Measurements from ENCODE around the gene NGEF.
A peak's percentile ranks its signal among the peaks of the same experiment; 100 is the strongest.
"Not testable (repeated sequence)": the region's sequence is repeated elsewhere in the genome, so short reads cannot be mapped to it uniquely, and the experiment has no call there.

The NGEF gene

GRCh38 chr2:233021771-233022170 lies 8.7 kb upstream of the NGEF start:
- Histone ChIP-seq H3K27ac (ENCODE audit: low read depth, low read length) (no peak overlapping the region), H3K79me2 (ENCODE audit: control insufficient read depth, insufficient read depth, low read length, poor library complexity) (peaks cover 2% of the 10 kb centered on the region), H3K79me1 (ENCODE audit: low read length) (no peaks in the 10 kb centered on the region), H2AK5ac (ENCODE audit: low read length) (no peak overlapping the region), H4K91ac (ENCODE audit: low read depth, low read length) (no peak overlapping the region), H3K4me3 (ENCODE audit: low read depth, low read length) (no peak overlapping the region), H3K9ac (ENCODE audit: low read length) (no peak overlapping the region), H3K23ac (ENCODE audit: low read length) (no peak overlapping the region), H2BK12ac (ENCODE audit: low read length) (peak overlapping the region; percentile 5), H4K8ac (ENCODE audit: low read depth, low read length) (no peak overlapping the region), H3K4me1 (ENCODE audit: control insufficient read depth in 1 of 2, insufficient read depth in 2 of 2, low read length in 2 of 2) (peaks cover 15 to 17% of the 10 kb centered on the region in 2 experiments), H2AFZ (ENCODE audit: insufficient read depth, low read length, poor library complexity) (no peak overlapping the region), H3K4ac (ENCODE audit: low read depth, low read length) (no peak overlapping the region), H2BK5ac (ENCODE audit: low read depth, low read length, poor library complexity) (no peak overlapping the region), H2BK120ac (ENCODE audit: insufficient read depth, low read length, poor library complexity) (no peak overlapping the region), H3K9me3 (ENCODE audit: insufficient read depth, low read depth, low read length) (no peaks in the 10 kb centered on the region), H3K27me3 (ENCODE audit: insufficient read depth, low read length) (no peaks in the 10 kb centered on the region), H3K14ac (ENCODE audit: low read length) (peak overlapping the region; percentile 17), H3K18ac (ENCODE audit: low read length) (no peak overlapping the region), H3K36me3 (ENCODE audit: control insufficient read depth in 1 of 2, insufficient read depth in 2 of 2, low read length in 2 of 2) (no peaks in the 10 kb centered on the region), H3K4me2 (ENCODE audit: low read length) (no peak overlapping the region), H4K12ac (ENCODE audit: low read depth, low read length) (no peak overlapping the region)
- WGBS (ENCODE audit: extremely low coverage, insufficient coverage, insufficient read length): no CpG with 5 or more reads among the region's 8 CpGs
- no peak for DNase-seq

- DNase-seq: no peak
- Histone ChIP-seq H3K27me3 (ENCODE audit: insufficient read depth, low read length) (no peaks in the 10 kb centered on the region), H3K18ac (ENCODE audit: low read length) (no peak overlapping the region), H3K36me3 (ENCODE audit: control insufficient read depth in 1 of 2, insufficient read depth in 2 of 2, low read length in 2 of 2) (no peaks in the 10 kb centered on the region), H3K27ac (ENCODE audit: low read depth, low read length) (no peak overlapping the region), H4K91ac (ENCODE audit: low read depth, low read length) (no peak overlapping the region), H3K23ac (ENCODE audit: low read length) (no peak overlapping the region), H3K79me1 (ENCODE audit: low read length) (no peaks in the 10 kb centered on the region), H3K79me2 (ENCODE audit: control insufficient read depth, insufficient read depth, low read length, poor library complexity) (peaks cover 2% of the 10 kb centered on the region), H3K14ac (ENCODE audit: low read length) (no peak overlapping the region), H3K9me3 (ENCODE audit: insufficient read depth, low read depth, low read length) (no peaks in the 10 kb centered on the region), H3K4me2 (ENCODE audit: low read length) (no peak overlapping the region), H3K4ac (ENCODE audit: low read depth, low read length) (no peak overlapping the region), H2BK12ac (ENCODE audit: low read length) (no peak overlapping the region), H3K4me3 (ENCODE audit: low read depth, low read length) (no peak overlapping the region), H4K8ac (ENCODE audit: low read depth, low read length) (no peak overlapping the region), H2BK120ac (ENCODE audit: insufficient read depth, low read length, poor library complexity) (no peak overlapping the region), H3K9ac (ENCODE audit: low read length) (no peak overlapping the region), H3K4me1 (ENCODE audit: control insufficient read depth in 1 of 2, insufficient read depth in 2 of 2, low read length in 2 of 2) (peaks cover 4 to 9% of the 10 kb centered on the region in 2 experiments), H2BK5ac (ENCODE audit: low read depth, low read length, poor library complexity) (no peak overlapping the region), H2AK5ac (ENCODE audit: low read length) (no peak overlapping the region), H2AFZ (ENCODE audit: insufficient read depth, low read length, poor library complexity) (no peak overlapping the region), H4K12ac (ENCODE audit: low read depth, low read length) (no peak overlapping the region)
- no CpG with 5 or more reads among the region's 2 CpGs for WGBS (ENCODE audit: extremely low coverage, insufficient coverage, insufficient read length)
Measured at GRCh38 chr2:233020454-233020853, 7.4 kb upstream of the NGEF start.

GRCh38 chr2:233019610-233020009 lies 6.6 kb upstream of the NGEF start:
- H3K14ac ChIP-seq (ENCODE audit: low read length); H2BK5ac ChIP-seq (ENCODE audit: low read depth, low read length, poor library complexity); H3K4me2 ChIP-seq (ENCODE audit: low read length); H3K27me3 ChIP-seq (ENCODE audit: insufficient read depth, low read length); H2AFZ ChIP-seq (ENCODE audit: insufficient read depth, low read length, poor library complexity); H3K4ac ChIP-seq (ENCODE audit: low read depth, low read length); H3K4me3 ChIP-seq (ENCODE audit: low read depth, low read length); H3K79me1 ChIP-seq (ENCODE audit: low read length); H3K4me1 ChIP-seq (ENCODE audit: control insufficient read depth in 1 of 2, insufficient read depth in 2 of 2, low read length in 2 of 2); H3K9ac ChIP-seq (ENCODE audit: low read length); H4K8ac ChIP-seq (ENCODE audit: low read depth, low read length); H3K36me3 ChIP-seq (ENCODE audit: control insufficient read depth in 1 of 2, insufficient read depth in 2 of 2, low read length in 2 of 2); DNase-seq; H2BK120ac ChIP-seq (ENCODE audit: insufficient read depth, low read length, poor library complexity); H2AK5ac ChIP-seq (ENCODE audit: low read length); H2BK12ac ChIP-seq (ENCODE audit: low read length); H3K9me3 ChIP-seq (ENCODE audit: insufficient read depth, low read depth, low read length); H3K18ac ChIP-seq (ENCODE audit: low read length); H3K27ac ChIP-seq (ENCODE audit: low read depth, low read length); H3K79me2 ChIP-seq (ENCODE audit: control insufficient read depth, insufficient read depth, low read length, poor library complexity); H4K12ac ChIP-seq (ENCODE audit: low read depth, low read length); H4K91ac ChIP-seq (ENCODE audit: low read depth, low read length); H3K23ac ChIP-seq (ENCODE audit: low read length): not testable (repeated sequence)
- no CpG with 5 or more reads among the region's 4 CpGs for WGBS (ENCODE audit: extremely low coverage, insufficient coverage, insufficient read length)

GRCh38 chr2:233017947-233018346 lies 4.9 kb upstream of the NGEF start:
- H4K8ac ChIP-seq (ENCODE audit: low read depth, low read length): no peak overlapping the region
- H3K4me2 ChIP-seq (ENCODE audit: low read length): no peak overlapping the region
- no peaks in the 10 kb centered on the region for H3K79me1 ChIP-seq (ENCODE audit: low read length)
- DNase-seq: no peak
- H4K91ac ChIP-seq (ENCODE audit: low read depth, low read length): no peak overlapping the region
- H2AFZ ChIP-seq (ENCODE audit: insufficient read depth, low read length, poor library complexity): no peak overlapping the region
- peaks cover 3 to 8% of the 10 kb centered on the region in 2 experiments for H3K4me1 ChIP-seq (ENCODE audit: control insufficient read depth in 1 of 2, insufficient read depth in 2 of 2, low read length in 2 of 2)
- H3K14ac ChIP-seq (ENCODE audit: low read length): no peak overlapping the region
- no peak overlapping the region for H4K12ac ChIP-seq (ENCODE audit: low read depth, low read length)
- H2BK120ac ChIP-seq (ENCODE audit: insufficient read depth, low read length, poor library complexity): no peak overlapping the region
- no peak overlapping the region for H3K4me3 ChIP-seq (ENCODE audit: low read depth, low read length)
- H3K4ac ChIP-seq (ENCODE audit: low read depth, low read length): no peak overlapping the region
- no peaks in the 10 kb centered on the region for H3K36me3 ChIP-seq (ENCODE audit: control insufficient read depth in 1 of 2, insufficient read depth in 2 of 2, low read length in 2 of 2)
- no peak overlapping the region for H3K18ac ChIP-seq (ENCODE audit: low read length)
- peaks cover 2% of the 10 kb centered on the region for H3K9me3 ChIP-seq (ENCODE audit: insufficient read depth, low read depth, low read length)
- H2AK5ac ChIP-seq (ENCODE audit: low read length): no peak overlapping the region
- no CpG with 5 or more reads among the region's 1 CpG for WGBS (ENCODE audit: extremely low coverage, insufficient coverage, insufficient read length)
- no peak overlapping the region for H2BK5ac ChIP-seq (ENCODE audit: low read depth, low read length, poor library complexity)
- H3K27me3 ChIP-seq (ENCODE audit: insufficient read depth, low read length): no peaks in the 10 kb centered on the region
- H2BK12ac ChIP-seq (ENCODE audit: low read length): no peak overlapping the region
- H3K79me2 ChIP-seq (ENCODE audit: control insufficient read depth, insufficient read depth, low read length, poor library complexity): peaks cover 2% of the 10 kb centered on the region
- no peak overlapping the region for H3K9ac ChIP-seq (ENCODE audit: low read length)
- no peak overlapping the region for H3K27ac ChIP-seq (ENCODE audit: low read depth, low read length)
- H3K23ac ChIP-seq (ENCODE audit: low read length): no peak overlapping the region
